ENCODE data around the gene GFPT1. TPM values are rescaled to one million over a fixed set of nuclear protein-coding genes. Genes with fewer than 3 reads are reported as not detected.
"Not testable (repeated sequence)": the region's sequence is repeated elsewhere in the genome, so short reads cannot be mapped to it uniquely, and the experiment has no call there.

GFPT1 gene
- total and polyA plus RNA-seq, 2 donors (not counting 1 experiment from before 2014, with no cell fraction given) = 39.1 to 53.0 TPM

DNA sequence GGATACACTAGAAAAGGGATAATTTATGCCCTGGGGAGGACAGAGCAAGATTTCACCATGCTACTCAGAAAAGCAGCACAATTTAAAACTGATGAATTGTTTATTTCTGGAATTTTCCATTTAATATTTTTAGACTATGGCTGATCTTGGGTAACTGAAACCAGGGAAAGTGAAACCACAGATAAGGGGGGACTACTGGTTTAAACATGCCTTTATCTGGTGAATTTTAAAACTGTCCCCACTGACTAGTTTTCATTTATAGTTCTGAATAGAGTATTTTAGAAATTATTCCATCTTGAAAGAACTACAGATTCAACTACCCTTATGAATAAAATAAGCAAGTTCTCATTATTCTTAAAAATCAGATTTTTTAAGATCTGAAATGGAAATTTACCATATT lies 35.2 kb upstream of the GFPT1 start:
- Histone ChIP-seq H3K9me3 (ENCODE audit: control insufficient read depth, insufficient read depth, low read depth, low read length) (no peaks in the 10 kb centered on the region), H3K9ac (ENCODE audit: insufficient read depth, low read length) (no peak overlapping the region), H3K4me1 (ENCODE audit: control insufficient read depth, extremely low read depth, insufficient read depth, low read length) (no peaks in the 10 kb centered on the region), H3K27me3 (ENCODE audit: control insufficient read depth, insufficient read depth, low read length) (no peaks in the 10 kb centered on the region), H3K4me2 (ENCODE audit: extremely low read depth, insufficient read depth, low read length) (no peak overlapping the region), H2AFZ (ENCODE audit: low read length) (no peak overlapping the region), H4K20me1 (ENCODE audit: control insufficient read depth, extremely low read depth, insufficient read depth, low read length) (no peaks in the 10 kb centered on the region), H3K4me3 (replicated peaks in 1 of 4; ENCODE audit: control extremely low read depth in 1 of 4, insufficient read depth in 1 of 4, low read depth in 3 of 4, low read length in 4 of 4) (no peak overlapping the region), H3K79me2 (ENCODE audit: control insufficient read depth, insufficient read depth, low read length) (no peaks in the 10 kb centered on the region), H3K27ac (ENCODE audit: insufficient read depth, low read length) (no peak overlapping the region), H3K36me3 (ENCODE audit: control insufficient read depth, insufficient read depth, low read length) (no peaks in the 10 kb centered on the region)
- no peak for TF ChIP-seq EZH2 (IDR thresholded peaks at IDR 0.05; ENCODE audit: low read length, missing control alignments)
- TF ChIP-seq, protein P1, sequence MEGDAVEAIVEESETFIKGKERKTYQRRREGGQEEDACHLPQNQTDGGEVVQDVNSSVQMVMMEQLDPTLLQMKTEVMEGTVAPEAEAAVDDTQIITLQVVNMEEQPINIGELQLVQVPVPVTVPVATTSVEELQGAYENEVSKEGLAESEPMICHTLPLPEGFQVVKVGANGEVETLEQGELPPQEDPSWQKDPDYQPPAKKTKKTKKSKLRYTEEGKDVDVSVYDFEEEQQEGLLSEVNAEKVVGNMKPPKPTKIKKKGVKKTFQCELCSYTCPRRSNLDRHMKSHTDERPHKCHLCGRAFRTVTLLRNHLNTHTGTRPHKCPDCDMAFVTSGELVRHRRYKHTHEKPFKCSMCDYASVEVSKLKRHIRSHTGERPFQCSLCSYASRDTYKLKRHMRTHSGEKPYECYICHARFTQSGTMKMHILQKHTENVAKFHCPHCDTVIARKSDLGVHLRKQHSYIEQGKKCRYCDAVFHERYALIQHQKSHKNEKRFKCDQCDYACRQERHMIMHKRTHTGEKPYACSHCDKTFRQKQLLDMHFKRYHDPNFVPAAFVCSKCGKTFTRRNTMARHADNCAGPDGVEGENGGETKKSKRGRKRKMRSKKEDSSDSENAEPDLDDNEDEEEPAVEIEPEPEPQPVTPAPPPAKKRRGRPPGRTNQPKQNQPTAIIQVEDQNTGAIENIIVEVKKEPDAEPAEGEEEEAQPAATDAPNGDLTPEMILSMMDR (conservative IDR thresholded peaks at IDR 0.05 in 1 of 2, IDR thresholded peaks at IDR 0.05 in 1 of 2; ENCODE audit: low read depth in 1 of 2, low read length in 2 of 2) = no peak
- DNase-seq (ENCODE audit: low read depth in 2 of 2) = no peak

DNA sequence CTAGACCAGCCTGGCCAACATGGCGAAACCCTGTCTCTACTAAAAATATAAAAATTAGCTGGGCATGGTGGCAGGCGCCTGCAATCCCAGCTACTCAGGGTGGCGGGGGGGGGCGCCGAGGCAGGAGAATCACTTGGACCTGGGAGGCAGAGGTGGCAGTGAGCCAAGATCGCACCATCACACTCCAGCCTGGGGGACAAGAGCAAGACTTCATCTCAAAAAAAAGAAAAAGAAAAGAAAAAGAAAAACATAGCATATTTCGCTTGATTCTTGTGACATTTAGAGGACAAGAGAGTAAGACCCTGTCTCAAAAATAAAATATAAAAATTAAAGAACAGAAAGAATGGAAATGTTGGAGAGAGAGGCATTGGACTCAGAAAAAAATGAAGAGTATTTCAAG lies 32.1 kb upstream of the GFPT1 start:
- not testable (repeated sequence) for DNase-seq (ENCODE audit: low read depth in 2 of 2); H2AFZ ChIP-seq (ENCODE audit: low read length); H3K27ac ChIP-seq (ENCODE audit: insufficient read depth, low read length); H3K9me3 ChIP-seq (ENCODE audit: control insufficient read depth, insufficient read depth, low read depth, low read length); H3K9ac ChIP-seq (ENCODE audit: insufficient read depth, low read length); H4K20me1 ChIP-seq (ENCODE audit: control insufficient read depth, extremely low read depth, insufficient read depth, low read length); H3K4me3 ChIP-seq (replicated peaks in 1 of 4; ENCODE audit: control extremely low read depth in 1 of 4, insufficient read depth in 1 of 4, low read depth in 3 of 4, low read length in 4 of 4); H3K36me3 ChIP-seq (ENCODE audit: control insufficient read depth, insufficient read depth, low read length); H3K4me1 ChIP-seq (ENCODE audit: control insufficient read depth, extremely low read depth, insufficient read depth, low read length); H3K27me3 ChIP-seq (ENCODE audit: control insufficient read depth, insufficient read depth, low read length); H3K4me2 ChIP-seq (ENCODE audit: extremely low read depth, insufficient read depth, low read length); H3K79me2 ChIP-seq (ENCODE audit: control insufficient read depth, insufficient read depth, low read length)

DNA sequence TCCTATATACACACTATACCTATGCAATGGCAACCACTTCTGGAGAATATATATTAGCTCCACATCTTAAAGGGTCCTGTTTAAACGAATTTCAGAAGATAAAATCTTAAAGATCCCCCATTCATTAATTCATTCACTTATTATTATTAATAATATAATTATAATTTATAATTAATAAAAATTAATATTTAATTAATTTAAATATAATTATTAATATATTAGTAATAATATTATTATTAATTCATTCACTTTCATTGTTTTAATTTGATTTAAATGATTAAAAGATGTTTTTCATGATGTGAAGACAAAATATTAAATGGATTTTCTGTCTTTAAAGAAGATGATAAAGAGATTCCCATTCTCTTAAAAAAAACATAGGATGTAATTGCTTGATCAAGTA lies 29.1 kb upstream of the GFPT1 start:
- no peak overlapping the region for H3K27ac ChIP-seq (ENCODE audit: insufficient read depth, low read length)
- no peak overlapping the region for H2AFZ ChIP-seq (ENCODE audit: low read length)
- H3K4me3 ChIP-seq (replicated peaks in 1 of 4; ENCODE audit: control extremely low read depth in 1 of 4, insufficient read depth in 1 of 4, low read depth in 3 of 4, low read length in 4 of 4) = no peak overlapping the region
- no peak for DNase-seq (ENCODE audit: low read depth in 2 of 2)
- no peaks in the 10 kb centered on the region for H4K20me1 ChIP-seq (ENCODE audit: control insufficient read depth, extremely low read depth, insufficient read depth, low read length)
- no peaks in the 10 kb centered on the region for H3K79me2 ChIP-seq (ENCODE audit: control insufficient read depth, insufficient read depth, low read length)
- H3K4me2 ChIP-seq (ENCODE audit: extremely low read depth, insufficient read depth, low read length) = no peak overlapping the region
- no peaks in the 10 kb centered on the region for H3K4me1 ChIP-seq (ENCODE audit: control insufficient read depth, extremely low read depth, insufficient read depth, low read length)
- no peak overlapping the region for H3K9ac ChIP-seq (ENCODE audit: insufficient read depth, low read length)
- H3K27me3 ChIP-seq (ENCODE audit: control insufficient read depth, insufficient read depth, low read length) = no peaks in the 10 kb centered on the region
- no peaks in the 10 kb centered on the region for H3K9me3 ChIP-seq (ENCODE audit: control insufficient read depth, insufficient read depth, low read depth, low read length)
- H3K36me3 ChIP-seq (ENCODE audit: control insufficient read depth, insufficient read depth, low read length) = no peaks in the 10 kb centered on the region
- TF ChIP-seq, protein P1 (conservative IDR thresholded peaks at IDR 0.05 in 1 of 2, IDR thresholded peaks at IDR 0.05 in 1 of 2; ENCODE audit: low read depth in 1 of 2, low read length in 2 of 2) = no peak
- no peak for TF ChIP-seq EZH2 (IDR thresholded peaks at IDR 0.05; ENCODE audit: low read length, missing control alignments)

Measured in fibroblast of lung (primary cell).